ENCODE data around the gene SMARCAD1.
"Not testable (repeated sequence)": the region's sequence is repeated elsewhere in the genome, so short reads cannot be mapped to it uniquely, and the experiment has no call there.

SMARCAD1 gene

DNA sequence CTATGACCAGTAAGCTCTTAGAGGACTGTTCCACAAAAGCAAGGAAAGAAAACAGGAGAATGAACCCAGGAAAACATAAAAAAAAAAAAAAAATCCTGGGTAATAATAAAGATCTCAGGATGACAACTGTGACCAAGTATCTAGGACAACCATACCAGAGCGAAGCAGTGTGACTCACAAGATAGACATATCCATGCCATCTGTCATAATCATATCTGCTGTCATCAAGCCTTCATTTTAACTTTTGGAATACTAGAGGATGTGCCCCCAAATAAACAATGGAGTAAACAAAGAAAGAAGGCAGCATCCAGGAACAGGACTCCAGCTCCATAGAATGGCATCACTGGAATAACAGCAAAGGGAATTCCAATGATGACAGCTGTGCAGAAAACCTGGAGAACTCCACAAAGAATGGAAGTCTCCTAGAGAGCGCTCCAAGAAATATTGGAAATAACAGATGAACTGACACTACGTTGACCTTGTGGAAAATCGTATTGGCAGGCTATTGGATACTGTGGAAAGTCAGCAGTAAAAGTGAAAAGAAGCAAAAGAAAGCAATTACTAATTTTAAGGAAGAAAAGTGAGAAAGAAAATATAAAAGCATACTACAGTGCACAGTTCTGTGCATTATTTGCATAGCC lies 99.7 kb downstream of the SMARCAD1 start:
- no peak for FAIRE-seq
- no peak for DNase-seq (ENCODE audit: insufficient read length, low spot score)
- TF ChIP-seq, protein P1, sequence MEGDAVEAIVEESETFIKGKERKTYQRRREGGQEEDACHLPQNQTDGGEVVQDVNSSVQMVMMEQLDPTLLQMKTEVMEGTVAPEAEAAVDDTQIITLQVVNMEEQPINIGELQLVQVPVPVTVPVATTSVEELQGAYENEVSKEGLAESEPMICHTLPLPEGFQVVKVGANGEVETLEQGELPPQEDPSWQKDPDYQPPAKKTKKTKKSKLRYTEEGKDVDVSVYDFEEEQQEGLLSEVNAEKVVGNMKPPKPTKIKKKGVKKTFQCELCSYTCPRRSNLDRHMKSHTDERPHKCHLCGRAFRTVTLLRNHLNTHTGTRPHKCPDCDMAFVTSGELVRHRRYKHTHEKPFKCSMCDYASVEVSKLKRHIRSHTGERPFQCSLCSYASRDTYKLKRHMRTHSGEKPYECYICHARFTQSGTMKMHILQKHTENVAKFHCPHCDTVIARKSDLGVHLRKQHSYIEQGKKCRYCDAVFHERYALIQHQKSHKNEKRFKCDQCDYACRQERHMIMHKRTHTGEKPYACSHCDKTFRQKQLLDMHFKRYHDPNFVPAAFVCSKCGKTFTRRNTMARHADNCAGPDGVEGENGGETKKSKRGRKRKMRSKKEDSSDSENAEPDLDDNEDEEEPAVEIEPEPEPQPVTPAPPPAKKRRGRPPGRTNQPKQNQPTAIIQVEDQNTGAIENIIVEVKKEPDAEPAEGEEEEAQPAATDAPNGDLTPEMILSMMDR (IDR thresholded peaks at IDR 0.05; ENCODE audit: insufficient read depth, missing control alignments): no peak

DNA sequence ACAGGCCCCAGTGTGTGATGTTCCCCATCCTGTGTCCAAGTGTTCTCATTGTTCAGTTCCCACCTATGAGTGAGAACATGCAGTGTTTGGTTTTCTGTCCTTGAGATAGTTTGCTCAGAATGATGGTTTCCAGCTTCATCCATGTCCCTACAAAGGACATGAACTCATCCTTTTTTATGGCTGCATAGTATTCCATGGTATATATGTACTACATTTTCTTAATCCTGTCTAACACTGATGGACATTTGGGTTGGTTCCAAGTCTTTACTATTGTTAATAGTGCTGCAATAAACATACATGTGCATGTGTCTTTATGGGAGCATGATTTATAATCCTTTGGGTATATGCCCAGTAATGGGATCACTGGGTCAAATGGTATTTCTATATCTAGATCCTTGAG lies 112.3 kb downstream of the SMARCAD1 start:
- not testable (repeated sequence) for FAIRE-seq; DNase-seq (ENCODE audit: insufficient read length, low spot score)

DNA sequence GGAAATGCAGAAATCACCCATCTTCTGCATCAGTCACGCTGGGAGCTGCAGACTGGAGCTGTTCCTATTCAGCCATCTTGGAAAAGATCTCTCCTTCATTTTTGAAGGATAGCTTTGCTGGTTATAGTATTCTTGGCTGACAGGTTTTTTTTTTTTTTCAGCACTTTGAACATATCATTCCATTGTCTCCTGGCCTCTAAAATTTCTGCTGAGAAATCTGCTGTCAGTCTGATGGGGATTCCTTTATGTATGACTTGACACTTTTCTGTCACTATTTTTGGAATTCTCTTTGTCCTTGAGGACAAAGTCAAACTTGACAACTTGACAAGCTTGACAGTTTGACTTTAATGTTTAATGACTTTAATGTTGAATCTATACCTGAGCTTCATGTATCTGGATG lies 118.2 kb downstream of the SMARCAD1 start:
- no peak for FAIRE-seq
- TF ChIP-seq, protein P1 (IDR thresholded peaks at IDR 0.05; ENCODE audit: insufficient read depth, missing control alignments): no peak
- DNase-seq (ENCODE audit: insufficient read length, low spot score): no peak

DNA sequence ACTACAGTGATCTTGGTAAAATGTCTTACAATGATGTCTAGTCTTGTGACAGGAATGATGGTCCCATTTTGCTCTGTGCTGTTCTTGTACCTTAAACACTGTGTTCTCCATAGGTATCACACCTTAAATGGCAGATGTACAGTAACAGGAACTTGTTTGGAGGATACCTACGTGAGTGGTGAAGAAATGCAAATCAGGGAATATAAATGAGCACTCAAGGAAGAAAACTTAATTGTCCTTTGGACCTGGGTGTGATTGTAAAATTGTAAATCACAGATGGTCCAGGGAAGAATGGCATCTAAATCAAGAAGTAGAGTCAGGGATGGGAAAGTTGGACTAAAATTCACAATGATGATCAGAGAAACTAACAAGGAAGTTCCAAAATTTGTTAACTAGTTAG lies 122.3 kb downstream of the SMARCAD1 start:
- no peak for DNase-seq (ENCODE audit: insufficient read length, low spot score)
- no peak for FAIRE-seq
- TF ChIP-seq, protein P1 (IDR thresholded peaks at IDR 0.05; ENCODE audit: insufficient read depth, missing control alignments): no peak

DNA sequence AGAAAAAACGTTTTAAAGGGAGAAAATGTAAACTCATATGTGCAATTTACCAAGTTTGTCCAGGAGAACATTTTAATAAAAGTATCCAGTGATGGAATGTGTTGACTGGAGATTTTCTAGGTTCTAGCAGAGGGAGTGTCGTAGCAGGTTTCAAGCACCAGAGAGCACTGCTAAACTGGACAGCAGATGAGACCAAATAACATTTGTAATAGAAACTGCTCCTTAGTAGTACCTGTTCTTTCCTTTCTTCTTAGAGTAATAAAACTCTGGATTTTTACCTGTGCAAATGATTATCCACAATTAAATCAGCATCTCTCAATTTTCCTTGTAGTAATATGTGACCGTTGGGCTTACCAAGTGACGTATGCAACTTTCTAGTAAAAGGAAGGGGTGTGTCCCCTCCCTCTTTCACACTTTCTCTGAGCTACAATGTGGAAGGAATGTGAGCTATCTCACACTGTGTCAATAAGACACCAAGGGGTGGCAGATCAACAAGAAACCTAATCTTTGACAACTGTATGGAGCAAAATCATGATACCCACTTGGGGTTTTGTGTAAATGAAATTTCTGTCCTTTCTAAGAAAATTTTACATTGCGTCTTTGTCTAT lies 125.4 kb downstream of the SMARCAD1 start:
- no peak for DNase-seq (ENCODE audit: insufficient read length, low spot score)
- TF ChIP-seq, protein P1 (IDR thresholded peaks at IDR 0.05; ENCODE audit: insufficient read depth, missing control alignments): peak; percentile 20
- no peak for FAIRE-seq

DNA sequence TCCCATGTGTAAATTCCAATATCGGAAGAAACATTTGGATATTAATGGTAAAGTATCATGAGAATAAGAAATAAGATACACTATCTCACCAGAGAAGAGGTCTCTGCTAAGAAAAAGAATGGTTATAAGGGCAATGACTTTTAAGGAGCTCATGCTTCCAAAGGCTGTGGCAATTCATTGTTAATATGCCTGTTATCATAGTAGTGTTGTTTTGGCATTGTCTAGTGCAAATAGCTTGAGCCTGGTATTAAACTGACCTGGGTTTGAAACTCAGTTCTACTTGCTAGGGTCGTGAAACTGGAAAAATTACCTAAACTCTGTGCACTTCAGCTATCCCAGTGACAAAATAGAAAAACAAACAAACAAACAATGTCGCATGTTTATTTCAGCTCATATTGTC lies 126.2 kb downstream of the SMARCAD1 start:
- FAIRE-seq: no peak
- no peak for DNase-seq (ENCODE audit: insufficient read length, low spot score)
- TF ChIP-seq, protein P1 (IDR thresholded peaks at IDR 0.05; ENCODE audit: insufficient read depth, missing control alignments): no peak

DNA sequence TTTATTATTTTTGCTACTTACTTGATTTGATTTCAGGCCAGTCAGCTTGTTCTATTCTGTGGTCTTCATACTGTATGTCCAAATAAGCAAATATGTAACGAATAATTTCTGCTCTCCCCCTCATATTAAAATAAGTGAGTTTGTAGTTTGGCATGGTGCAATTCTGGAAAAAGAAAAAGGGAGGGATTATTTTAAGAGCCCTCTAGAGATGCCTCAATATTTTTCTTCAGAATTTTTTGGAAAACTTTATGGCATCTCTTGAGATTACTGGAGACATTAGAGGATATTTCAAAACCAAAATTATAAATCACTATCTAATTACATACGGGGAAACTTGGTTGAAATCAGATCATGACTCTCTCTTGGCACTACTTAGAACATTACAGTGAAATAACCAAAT lies 126.8 kb downstream of the SMARCAD1 start:
- FAIRE-seq (no peak), DNase-seq (ENCODE audit: insufficient read length, low spot score) (no peak)
- TF ChIP-seq, protein P1 (IDR thresholded peaks at IDR 0.05; ENCODE audit: insufficient read depth, missing control alignments): no peak
